GM21515 (cell line): ENCODE results near the gene RND3.

Source experiments
- ATAC-seq: cut with Tn5 transposase; IDR thresholded peaks from one replicate; pipeline ENCODE4 v1.9.1; 2021; ENCODE audit not compliant: unreplicated experiment

The RND3 gene

GRCh38 chr2:150494234-150494945 lies 6.9 kb upstream of the RND3 start:
- ATAC-seq = no peak

DNA sequence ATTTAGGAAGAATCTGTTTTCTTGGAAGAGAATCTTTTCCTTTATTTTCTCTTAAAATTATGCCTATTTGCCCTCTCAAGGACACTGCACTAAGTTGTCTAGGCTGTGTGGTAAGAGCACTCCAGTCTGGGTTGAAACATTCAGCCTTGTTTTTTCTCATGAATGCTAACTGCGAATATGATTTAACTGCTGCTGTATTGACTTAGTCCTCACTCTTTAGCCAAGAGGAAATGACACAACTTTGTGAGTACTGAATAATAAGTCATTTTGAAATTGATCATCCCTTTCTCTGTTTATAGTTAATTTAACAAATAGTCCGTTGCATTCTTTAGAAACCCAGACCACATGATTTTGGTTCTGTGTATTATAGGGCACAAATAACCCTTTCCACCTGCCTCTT lies 4.5 kb upstream of the RND3 start:
- ATAC-seq = no peak

GRCh38 chr2:150491430-150491829 lies 4.0 kb upstream of the RND3 start:
- no peak for ATAC-seq

- no peak for ATAC-seq
Observed at GRCh38 chr2:150490466-150490865, 3.0 kb upstream of the RND3 start.

GRCh38 chr2:150486539-150487484 lies 655 bp downstream of the RND3 start:
- no peak for ATAC-seq

DNA sequence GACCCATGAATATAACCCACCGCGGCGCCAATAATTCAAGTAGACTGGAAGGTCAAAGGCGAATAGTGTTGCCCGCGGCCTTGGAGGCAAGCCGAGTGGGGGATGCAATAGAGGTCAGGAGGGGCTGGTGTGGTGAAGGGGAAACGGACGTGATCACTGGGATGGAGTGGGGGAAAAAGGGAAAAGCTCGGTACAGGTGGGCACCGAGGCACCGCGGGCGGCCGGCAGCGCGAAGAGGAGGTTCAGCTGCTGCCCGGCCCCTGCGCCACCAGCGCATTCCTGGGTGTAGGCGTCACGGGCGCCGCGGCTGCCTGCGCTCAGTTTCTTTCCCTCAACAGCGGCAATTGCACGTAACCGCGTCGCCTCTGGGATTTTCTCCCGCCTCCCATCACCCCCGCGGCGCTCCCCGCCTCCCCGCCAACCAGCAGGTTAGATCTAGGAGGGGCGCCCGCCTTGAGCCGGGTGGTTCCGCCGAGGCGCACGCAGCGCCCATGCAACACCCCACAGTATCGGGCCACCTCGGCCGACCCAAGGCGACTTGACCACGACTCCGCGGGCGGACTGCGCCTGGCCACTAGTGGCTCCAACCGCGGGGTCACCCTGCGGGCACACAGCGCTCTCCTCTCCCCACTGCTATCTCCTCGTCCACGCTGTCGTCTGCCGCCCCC lies 1.5 kb downstream of the RND3 start:
- ATAC-seq = no peak

- no peak for ATAC-seq
Observed at GRCh38 chr2:150485114-150485870, 2.2 kb downstream of the RND3 start.

- ATAC-seq = no peak
Observed at GRCh38 chr2:150484461-150485021, 2.9 kb downstream of the RND3 start.

GRCh38 chr2:150484006-150484405 lies 3.5 kb downstream of the RND3 start:
- ATAC-seq = no peak

DNA sequence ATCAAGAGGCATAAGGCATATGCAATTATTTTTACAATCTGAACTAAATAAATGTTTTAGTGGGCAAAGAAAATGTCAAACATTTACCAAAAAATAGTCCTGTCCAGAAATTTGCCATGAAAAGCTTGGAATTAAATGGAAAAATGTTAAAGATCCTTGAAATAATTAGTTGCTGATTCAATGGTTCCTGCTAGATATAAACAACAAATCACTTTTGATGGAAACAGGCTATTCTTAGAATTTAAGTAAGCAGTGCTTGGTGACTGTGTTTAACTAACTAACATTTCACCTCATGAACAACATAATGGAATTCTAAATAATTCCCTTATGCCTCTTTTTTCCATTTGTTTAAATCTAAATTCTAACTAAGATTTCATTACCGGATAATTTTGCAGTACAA lies 3.9 kb downstream of the RND3 start:
- no peak for ATAC-seq

GRCh38 chr2:150482667-150483400 lies 4.6 kb downstream of the RND3 start:
- no peak for ATAC-seq

DNA sequence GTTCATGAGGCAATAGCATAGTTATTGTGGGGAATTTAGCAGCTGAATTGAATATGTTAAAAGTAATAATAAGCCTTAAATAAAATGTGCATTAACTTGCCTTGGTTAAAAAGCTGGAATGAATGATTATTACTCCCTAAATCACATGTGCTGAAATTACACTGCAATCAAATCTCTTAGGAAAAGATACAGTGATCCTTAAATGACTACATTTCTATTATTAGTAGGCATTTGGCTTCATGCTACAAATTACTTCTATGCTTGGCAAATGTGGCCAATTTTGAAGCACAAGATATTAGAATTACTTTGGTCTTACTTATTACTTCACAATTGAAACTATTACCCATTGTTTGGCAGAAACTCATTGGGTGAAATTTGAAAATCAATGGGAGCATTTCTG lies 5.4 kb downstream of the RND3 start:
- ATAC-seq = no peak

DNA sequence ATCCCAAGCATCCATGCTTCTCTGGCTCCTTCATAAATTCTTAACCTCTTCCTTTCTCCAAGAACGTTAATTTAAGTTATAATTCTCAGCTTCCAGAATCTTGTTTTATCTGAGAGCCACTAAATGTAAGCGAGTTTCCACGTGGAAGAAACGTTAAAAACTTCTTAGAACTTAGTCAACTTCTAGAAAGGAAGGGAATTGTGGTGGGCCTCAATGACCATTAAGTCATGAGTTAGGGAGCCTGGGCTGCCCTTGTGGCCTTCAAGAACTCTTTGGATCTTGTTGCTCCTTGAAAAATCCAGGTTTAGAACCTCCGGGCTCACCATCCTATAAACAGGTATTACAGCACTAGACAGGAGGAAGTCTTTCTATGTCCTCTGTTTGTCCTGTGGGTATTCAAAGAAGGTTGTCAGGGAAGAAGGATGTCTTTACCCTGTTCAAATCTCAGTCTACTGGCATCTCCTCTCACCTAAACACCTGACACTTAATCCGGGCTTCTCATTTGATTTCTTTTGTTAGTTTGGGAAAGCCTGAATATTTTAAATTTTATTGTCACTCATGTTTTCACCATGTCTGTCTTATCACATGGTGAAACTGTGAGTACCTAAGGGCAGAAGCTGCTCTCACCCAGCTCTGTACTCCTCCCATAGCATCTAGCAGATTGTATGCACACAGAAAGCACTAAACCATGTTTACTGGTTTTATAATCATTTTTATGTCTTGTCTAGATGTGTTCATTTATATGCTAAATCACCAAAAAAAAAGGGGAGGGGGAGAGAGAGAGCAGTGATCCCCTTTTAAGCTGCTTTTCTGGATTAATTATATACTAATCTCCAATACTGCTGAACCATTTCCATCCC lies 6.3 kb downstream of the RND3 start:
- no peak for ATAC-seq

DNA sequence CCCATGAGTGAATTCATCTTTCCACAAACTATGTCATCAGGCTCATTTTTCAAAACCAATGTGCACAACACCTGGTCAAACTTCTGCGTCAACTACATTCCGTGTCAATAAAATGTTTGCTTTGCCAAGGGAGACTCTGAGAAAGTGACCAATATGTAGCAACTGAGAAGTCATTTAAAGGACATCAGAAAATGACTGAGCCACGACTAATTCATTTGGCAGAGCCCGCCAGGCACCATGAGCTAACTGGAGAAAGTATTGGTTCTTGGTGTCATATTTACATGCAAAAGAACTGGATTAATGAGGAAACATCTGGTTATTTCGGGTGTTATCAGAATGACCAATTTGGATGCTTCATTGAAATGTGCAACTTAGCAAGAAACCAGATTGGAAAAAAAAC lies 7.2 kb downstream of the RND3 start:
- no peak for ATAC-seq

DNA sequence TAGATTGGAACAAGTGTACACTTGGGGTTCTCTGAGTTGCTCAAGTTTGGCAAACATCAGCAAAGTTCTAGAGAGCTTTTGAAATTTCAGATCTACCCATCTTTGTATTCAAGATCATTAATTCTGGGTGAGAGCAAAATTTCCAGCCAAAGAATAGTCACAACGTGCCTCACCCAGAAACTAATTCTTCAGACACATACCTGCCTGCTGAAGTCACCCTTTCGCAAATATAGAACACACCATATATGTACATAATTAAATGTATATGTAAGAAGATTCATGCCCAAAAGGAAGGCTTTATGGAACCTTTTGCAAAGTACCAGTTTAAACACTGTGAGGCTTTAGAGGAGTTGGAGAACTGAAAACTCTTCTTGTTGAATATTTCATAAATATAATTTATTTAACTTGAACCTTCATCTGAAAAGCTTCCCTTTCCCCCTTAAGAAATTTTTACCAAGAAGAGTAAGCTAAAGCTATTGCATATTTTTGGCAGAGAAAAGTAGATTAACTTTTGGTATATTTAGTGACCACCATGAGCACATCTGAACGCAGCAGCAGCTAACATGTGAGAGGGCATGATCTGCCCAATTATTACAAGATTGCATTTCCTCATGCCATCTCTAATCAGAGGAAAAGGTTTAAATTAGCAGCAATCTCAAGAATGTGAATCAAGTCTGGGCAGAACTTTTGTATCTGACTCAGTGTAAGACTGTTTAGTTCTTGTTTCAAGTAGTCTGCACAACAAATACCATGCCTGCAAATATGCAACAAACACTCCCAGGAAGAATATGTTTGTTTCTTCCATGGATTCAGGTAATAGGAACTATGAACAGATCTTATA lies 8.2 kb downstream of the RND3 start:
- ATAC-seq = no peak

DNA sequence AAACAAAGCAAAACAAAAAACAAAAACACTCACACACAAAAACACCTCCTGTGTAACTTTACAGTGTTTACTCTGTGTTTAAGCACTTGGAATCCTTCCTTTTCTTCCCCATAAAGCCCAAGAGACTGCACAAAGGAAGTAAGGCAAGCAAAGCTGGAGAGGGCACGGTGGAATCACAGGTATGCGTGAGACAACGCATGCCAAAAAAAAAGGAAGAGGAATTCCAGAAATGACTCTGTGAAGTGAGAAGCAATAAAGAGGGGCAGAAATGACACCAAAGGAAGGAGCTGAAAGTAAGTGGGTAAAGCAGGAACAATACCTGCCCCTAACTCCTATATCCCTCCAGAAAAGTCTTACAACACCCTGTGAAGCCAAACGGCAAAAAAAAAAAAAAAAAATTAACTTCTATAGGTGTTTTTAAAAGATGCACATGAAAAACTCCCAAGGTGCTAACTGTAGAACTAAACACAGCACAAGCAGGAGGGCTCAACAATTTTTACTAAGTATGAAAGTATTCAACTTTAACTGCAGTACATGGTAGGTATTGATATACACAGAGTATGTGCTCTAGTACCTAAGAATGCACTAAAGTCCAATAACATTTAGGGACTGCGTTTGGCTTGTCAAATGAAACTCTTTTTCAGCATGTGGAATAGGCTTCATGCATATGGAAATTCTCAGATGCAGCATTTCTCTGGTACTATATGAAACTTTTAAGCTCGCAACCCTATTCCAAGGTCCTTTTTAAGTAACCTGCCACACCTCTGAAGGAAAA lies 9.1 kb downstream of the RND3 start:
- ATAC-seq = no peak

DNA sequence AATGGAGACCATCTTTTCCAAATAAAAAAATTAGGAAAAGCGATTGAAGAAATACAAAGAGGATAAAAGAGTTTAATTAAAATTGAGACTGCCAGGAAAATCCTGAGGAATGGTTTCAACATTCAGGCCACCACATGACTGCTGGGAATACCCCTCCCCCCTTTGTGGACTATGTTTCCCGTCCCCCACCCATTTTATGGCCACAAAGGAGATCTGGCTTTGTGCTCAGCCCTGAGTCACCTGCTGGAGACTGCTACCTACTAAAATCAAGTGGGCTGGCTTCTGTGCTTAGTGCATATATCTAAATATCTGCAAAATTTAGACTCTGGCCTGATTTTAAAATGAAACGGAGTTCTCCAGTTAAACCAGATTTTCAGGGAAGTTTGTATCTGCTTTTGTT lies 10.1 kb downstream of the RND3 start:
- ATAC-seq = no peak
